Epithelial cell of proximal tubule (primary cell): Measurements from ENCODE around the gene HIC1. TPM values are rescaled to one million over a fixed set of nuclear protein-coding genes. Genes with fewer than 3 reads are reported as not detected.
"Not testable (repeated sequence)": the region's sequence is repeated elsewhere in the genome, so short reads cannot be mapped to it uniquely, and the experiment has no call there.

ENCODE experiments used
- DNase-seq: peaks from one replicate; pipeline ENCODE4 v3.0.0-alpha.2; 2011; ENCODE audit warnings: low read depth
- H3K4me3 ChIP-seq: 2 replicates; pipeline ENCODE4 v1.5.1; 2011; ENCODE audit warnings: low read depth, mild to moderate bottlenecking, low read length
- CTCF ChIP-seq: conservative IDR thresholded peaks from 2 replicates; pipeline ENCODE4 v1.5.1; 2012; ENCODE audit warnings: low read depth, mild to moderate bottlenecking, low read length
- total RNA-seq: library from RNA; depleted of rRNA; stranded (reverse); fragments of >200 nt; gene quantifications from 2 replicates; pipeline ENCODE4 v1.2.3, GENCODE V29; 2015

Gene HIC1
- 2.7 and 4.1 TPM in 2 replicates for total RNA-seq

- peak; percentile 76 for TF ChIP-seq CTCF
- no peak for DNase-seq
- H3K4me3 ChIP-seq = peak within 1 kb of the TSS; percentile 52
These were observed at the start of gene HIC1 for GRCh38 chr17:2054512-2055291. Gene HIC1 (plus strand): TSS chr17:2055103. CDS start chr17:2056691, 1,588 bp downstream.

- no peak for DNase-seq
- no peak for TF ChIP-seq CTCF
- H3K4me3 ChIP-seq = no peak overlapping the region
These were observed 46.4 kb upstream of the HIC1 start for GRCh38 chr17:2008332-2009126.

GRCh38 chr17:2009737-2010136 lies 45.2 kb upstream of the HIC1 start:
- no peak for DNase-seq
- no peak overlapping the region for H3K4me3 ChIP-seq
- no peak for TF ChIP-seq CTCF

DNA sequence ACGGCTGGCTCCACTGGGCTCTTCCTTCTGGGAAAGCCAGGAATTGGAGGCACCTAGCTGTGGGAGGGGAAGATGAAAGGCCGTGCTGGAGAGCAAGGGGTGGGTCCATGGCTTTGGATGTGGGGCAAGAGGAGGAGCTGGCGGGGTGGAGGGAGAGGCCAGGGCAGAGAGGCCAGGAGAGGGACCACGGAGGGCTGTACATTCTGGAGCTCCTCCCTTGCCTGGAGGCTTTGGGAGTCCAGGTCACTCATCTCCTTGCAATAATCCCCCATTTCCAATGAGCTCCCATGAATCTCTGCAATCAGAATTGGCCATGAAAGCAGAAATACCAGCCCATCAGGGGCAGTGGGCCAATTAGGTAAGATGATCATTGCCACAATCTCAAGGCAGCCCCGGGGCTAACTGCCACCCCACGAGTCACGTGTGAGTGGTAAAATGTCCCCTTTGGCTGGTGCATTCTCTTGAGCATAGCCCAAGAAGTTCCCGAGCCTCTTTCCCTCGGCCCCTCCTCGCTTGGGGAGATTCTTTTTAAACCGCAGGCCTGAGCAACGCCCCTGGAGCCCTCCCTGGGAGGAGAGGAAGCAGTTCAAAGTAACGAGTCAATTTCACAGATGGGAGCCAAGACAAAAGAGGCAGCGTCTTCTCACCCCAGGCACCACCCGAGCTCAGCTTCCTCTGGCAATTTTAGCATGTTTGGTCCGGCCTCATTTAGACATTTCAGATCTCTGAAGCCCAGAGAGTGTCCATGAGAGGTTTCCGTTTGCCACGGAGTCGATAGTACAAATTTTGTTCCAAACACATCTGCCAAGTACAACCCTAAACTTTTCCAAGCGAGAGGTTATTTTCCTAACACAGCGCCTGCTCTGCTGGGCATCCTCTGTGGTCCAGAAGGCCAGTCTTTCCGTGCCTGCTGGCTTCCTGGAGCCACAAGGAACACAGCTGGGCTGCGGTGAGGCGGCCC lies 43.2 kb upstream of the HIC1 start:
- no peak overlapping the region for H3K4me3 ChIP-seq
- no peak for TF ChIP-seq CTCF
- no peak for DNase-seq

GRCh38 chr17:2012499-2012898 lies 42.4 kb upstream of the HIC1 start:
- DNase-seq = no peak
- H3K4me3 ChIP-seq = no peak overlapping the region
- no peak for TF ChIP-seq CTCF

GRCh38 chr17:2013220-2013993 lies 41.5 kb upstream of the HIC1 start:
- not testable (repeated sequence) for DNase-seq, H3K4me3 ChIP-seq
